HG03520 (cell line): Measurements from ENCODE around the gene B3GNT4.
"Not testable (repeated sequence)": the region's sequence is repeated elsewhere in the genome, so short reads cannot be mapped to it uniquely, and the experiment has no call there.

ENCODE experiments used
- ATAC-seq: cut with Tn5 transposase; IDR thresholded peaks from one replicate; pipeline ENCODE4 v1.9.1; 2021; ENCODE audit warnings: mild to moderate bottlenecking, moderate library complexity; ENCODE audit not compliant: unreplicated experiment

The B3GNT4 gene

DNA sequence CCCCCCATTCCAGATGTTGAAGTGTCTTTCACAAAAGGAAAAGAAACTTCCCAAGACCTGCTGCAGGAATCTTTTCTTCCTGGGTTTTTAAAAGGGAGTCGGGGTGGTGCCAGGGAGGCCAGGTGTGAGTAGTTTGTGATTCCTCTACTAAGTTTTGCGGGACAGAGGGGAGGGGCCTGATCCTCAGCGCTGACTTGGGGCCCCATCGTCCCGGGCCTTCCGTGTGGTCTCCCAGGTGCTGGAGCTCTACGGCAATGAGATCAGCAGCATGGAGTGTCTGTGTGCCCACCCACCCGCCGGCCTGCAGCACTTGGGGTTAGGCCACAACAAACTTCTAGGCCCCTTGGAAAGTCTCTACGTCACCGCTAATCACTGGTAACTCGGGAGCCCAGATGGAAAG is 16.0 kb upstream of the B3GNT4 start:
- no peak for ATAC-seq

DNA sequence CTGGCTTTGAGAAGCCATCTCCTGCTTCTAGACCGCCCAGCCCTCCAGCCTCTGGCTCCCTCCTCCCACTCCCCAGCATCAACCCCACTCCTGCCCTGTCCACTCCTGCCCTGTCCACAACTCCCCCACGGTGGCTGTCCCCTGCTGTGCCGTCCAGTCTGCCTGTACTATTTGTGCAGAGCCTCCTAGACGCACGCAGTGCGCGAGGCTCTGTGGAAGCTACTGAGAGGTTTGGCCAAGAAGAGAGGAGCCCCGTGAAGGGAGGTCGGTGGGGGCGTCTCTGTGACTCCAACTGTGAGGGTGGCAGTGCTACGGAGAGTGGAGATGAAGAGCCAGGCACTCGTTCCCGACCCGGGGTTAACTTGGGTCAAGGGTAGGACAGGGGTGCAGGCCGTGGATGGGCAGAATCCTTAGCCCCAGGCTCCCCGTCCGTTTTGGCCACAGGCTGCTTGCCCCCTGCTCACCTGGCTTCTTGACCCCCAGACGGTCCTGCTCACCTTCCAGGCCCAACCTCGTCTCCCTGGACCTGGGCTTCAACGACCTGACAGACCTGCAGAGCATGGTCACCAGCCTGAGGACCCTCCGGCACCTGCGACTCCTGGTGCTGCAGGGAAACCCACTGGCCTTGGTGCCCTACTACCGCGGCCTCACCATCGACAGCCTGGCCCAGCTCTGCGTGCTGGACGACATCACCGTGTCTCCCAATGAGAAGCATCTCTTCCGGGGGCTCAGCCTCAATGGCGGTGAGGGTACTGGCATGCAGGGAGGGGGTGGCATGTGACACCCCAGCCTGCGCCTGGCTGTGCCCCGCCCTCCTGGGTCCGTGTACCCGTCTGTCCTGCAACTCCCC is 13.7 kb upstream of the B3GNT4 start:
- no peak for ATAC-seq

GRCh38 chr12:122190842-122191668 is 12.5 kb upstream of the B3GNT4 start:
- no peak for ATAC-seq

DNA sequence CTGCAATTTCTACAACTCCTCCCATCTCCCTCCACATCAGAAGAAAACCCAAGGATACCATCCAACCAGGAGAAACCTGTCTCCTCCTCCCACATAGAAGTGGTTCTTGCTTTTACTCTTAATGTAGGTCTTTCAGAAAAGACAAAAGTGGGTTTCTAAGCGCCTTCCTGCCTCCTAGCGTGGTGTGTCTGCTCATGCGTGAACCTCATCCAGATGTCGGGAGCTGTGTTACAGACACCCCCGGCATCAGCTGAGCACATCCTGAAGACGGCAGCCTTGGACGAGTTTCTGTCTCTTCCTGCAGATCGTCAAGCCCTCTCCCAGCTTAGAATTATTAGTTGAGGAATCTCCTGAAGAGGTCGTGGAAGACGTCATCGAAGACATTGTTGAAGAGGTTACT is 11.1 kb upstream of the B3GNT4 start:
- ATAC-seq = no peak

DNA sequence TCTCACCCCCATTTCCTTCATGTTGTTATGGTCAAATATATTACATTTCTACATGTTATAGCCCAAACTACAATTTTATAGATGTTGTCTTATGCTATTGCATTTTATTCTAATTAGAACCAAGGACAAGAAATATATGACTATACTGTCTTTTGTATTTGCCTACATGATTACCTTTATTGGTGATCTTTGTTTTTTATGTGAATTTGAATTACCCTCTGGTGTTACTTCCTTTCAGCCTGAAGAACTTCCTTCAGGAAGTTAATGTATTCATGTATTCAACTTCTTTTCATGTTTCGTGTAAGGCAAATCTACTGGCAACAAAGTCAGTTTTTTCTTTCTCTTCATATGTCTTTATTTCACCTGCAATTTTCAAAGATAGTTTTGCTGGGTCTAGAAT is 8.7 kb upstream of the B3GNT4 start:
- no peak for ATAC-seq

DNA sequence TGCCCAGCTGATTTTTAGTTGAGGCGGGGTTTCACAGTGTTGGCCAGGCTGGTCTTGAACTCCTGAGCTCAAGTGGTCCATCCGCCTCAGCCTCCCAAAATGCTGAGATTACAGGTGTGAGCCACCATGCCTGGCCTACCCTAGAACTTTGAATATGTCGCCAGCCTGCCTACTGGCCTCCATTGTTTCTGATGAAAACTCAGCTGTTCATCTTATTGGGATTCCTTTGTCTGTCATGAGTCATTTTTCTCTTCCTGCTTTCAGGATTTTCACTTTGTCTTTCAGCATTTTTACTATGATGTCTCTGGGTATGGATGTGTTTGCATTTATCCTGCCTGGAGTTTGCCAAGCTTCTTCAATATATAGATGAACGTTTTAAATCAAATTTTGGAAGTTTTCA is 8.1 kb upstream of the B3GNT4 start:
- ATAC-seq = no peak

DNA sequence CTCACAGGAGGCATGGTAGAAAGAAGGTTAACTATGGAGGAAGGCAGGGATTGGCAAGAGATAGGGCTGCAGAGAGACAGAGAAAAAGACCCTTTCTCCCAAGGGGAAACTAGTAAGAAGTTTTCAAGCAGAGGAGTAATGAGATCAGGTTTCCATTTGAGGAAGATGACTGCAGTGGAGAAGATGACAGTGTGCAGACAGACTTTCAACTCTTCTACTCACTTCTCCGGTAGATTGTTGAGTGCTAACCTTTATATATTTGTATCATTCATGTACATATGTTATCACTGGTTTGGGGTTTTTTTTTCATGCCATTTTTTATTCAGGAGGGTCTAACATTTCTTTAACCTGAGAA is 5.9 kb upstream of the B3GNT4 start:
- no peak for ATAC-seq

- no peak for ATAC-seq
Observed at GRCh38 chr12:122199484-122200355, 3.8 kb upstream of the B3GNT4 start.

- no peak for ATAC-seq
Observed at GRCh38 chr12:122200541-122201175, 2.9 kb upstream of the B3GNT4 start.

DNA sequence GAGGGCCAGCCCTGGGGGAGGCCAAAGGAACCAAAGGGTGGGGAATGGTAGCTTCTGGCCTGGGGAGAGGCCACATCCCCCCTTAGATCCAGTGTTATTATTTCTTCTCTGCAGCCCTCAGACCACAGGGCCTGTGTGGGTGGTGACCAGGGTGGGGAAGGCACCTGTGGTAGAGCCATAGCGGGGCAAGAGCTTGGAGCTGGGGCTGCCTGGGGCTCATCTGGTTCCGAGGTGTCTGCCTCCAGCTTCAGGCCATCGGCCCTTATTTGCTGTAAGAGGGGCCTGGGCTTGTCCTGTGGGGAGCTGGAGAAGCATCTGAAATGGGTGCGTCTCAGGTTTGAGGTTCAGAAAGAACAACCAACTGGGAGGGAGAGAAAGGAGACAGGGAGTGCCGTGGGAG is 2.1 kb upstream of the B3GNT4 start:
- no peak for ATAC-seq

DNA sequence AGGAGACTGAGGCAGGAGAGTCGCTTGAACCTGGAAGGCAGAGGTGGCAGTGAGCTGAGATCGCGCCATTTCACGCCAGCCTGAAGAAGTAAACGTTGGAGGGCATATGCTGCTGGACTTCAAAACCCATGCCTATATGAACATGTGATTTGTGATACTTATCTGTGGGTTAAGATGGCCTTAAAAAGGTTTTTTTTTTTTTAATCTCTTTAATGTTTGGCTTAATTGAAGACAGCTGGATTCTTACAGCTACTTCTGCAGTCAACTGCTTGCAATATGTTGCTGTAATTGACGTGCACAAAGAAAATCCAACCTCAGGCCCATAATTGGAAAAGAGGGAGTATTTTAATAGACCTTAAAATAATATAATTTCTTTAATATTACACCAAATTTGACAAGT is 1.5 kb upstream of the B3GNT4 start:
- no peak for ATAC-seq

- not testable (repeated sequence) for ATAC-seq
Observed at GRCh38 chr12:122202811-122203210, 698 bp upstream of the B3GNT4 start.

DNA sequence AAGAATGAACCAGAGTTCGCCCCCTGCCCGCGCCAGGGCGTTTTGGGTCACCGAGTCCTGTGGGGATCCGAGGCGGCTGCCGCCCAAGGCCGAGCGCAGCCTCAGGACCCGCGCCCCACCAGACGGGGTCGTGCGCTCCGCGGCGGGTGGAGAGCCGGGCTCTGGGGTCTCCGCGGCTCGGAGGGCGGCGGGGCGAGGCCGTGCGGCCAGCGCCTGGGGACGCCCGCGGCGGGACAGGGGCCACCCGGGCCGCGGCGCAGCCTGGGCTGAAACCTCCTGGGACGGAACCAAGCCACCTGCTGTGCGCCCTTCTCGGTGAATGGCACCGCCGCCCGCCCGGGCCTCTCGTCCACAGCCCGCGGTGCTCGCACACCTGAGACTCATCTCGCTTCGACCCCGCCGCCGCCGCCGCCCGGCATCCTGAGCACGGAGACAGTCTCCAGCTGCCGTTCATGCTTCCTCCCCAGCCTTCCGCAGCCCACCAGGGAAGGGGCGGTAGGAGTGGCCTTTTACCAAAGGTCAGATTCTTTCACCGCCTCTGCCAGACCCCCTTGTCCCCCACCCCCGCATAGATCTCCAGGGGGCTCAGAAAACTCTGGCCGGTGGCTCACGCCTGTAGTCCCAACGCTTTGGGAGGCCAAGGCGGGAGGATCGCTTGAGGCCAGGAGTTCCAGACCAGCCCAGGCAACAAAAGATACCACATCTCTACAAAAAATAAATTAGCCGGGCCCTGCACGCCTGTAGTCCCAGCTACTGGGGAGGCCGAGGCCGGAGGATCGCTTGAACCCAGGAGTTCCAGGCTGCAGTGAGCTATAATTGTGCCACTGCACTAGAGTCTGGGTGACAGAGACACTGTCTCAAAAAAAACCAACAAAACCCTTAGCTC is 901 bp downstream of the B3GNT4 start:
- ATAC-seq = no peak

- ATAC-seq = no peak
Observed at GRCh38 chr12:122205053-122205925, 1.8 kb downstream of the B3GNT4 start.

GRCh38 chr12:122206111-122206881 is 2.8 kb downstream of the B3GNT4 start:
- no peak for ATAC-seq

GRCh38 chr12:122206976-122207375 is 3.5 kb downstream of the B3GNT4 start:
- no peak for ATAC-seq

DNA sequence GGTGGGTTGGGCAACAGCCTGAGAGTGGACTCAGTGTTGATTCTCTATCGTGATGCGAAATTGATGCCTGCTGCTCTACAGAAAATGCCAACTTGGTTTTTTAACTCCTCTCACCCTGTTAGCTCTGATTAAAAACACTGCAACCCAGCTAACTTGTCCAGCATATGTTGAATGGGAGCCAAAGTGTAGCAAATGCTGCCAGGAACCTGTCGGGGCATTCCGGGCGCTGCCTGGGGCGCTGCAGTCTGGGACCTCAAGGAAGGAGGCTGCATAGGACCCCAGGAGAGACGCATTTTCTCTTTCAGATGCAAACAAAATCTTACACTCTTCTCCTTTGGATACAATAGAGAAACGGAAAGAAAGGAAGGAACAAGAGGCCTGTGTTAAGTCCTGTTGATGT is 3.9 kb downstream of the B3GNT4 start:
- no peak for ATAC-seq
